RWPE2 (cell line): ENCODE results near the gene SHC4.
"Not testable (repeated sequence)": the region's sequence is repeated elsewhere in the genome, so short reads cannot be mapped to it uniquely, and the experiment has no call there.

Experiments used
- ATAC-seq: fragments of 200-7000 bp; cut with Tn5 transposase; 3 replicates; pipeline ENCODE4 v1.9.1; 2021; ENCODE audit warnings: low read depth
- DNase-seq: peaks from one replicate; pipeline ENCODE4 v3.0.0-alpha.2; 2020; ENCODE audit warnings: low spot score
- H3K27ac ChIP-seq: fragments of 450-650 bp; 2 replicates; pipeline ENCODE4 v1.5.1; 2017; ENCODE audit warnings: mild to moderate bottlenecking; ENCODE audit not compliant: poor library complexity, severe bottlenecking
- H3K27me3 ChIP-seq: fragments of 250-450 bp; sonication (Bioruptor Pico); 2 replicates; pipeline ENCODE4 v1.5.1; 2021; ENCODE audit warnings: mild to moderate bottlenecking, moderate library complexity; ENCODE audit not compliant: insufficient read depth, poor library complexity, severe bottlenecking
- H3K36me3 ChIP-seq: fragments of 250-450 bp; sonication (Bioruptor Pico); 2 replicates; pipeline ENCODE4 v1.5.1; 2020; ENCODE audit warnings: low read depth, mild to moderate bottlenecking, moderate library complexity
- H3K4me1 ChIP-seq: fragments of 250-450 bp; sonication (Bioruptor Pico); 2 replicates; pipeline ENCODE4 v1.5.1; 2021; ENCODE audit warnings: mild to moderate bottlenecking, moderate library complexity; ENCODE audit not compliant: insufficient read depth, poor library complexity, severe bottlenecking
- H3K4me3 ChIP-seq: fragments of 250-450 bp; sonication (Bioruptor Pico); 2 replicates; pipeline ENCODE4 v1.5.1; 2021; ENCODE audit warnings: mild to moderate bottlenecking, moderate library complexity; ENCODE audit not compliant: severe bottlenecking
- H3K9me3 ChIP-seq: fragments of 250-450 bp; sonication (Bioruptor Pico); 2 replicates; pipeline ENCODE4 v1.5.1; 2021; ENCODE audit warnings: mild to moderate bottlenecking, moderate library complexity; ENCODE audit not compliant: severe bottlenecking
- CTCF ChIP-seq: fragments of 450-650 bp; IDR thresholded peaks from one replicate; pipeline ENCODE4 v1.5.1; 2017; ENCODE audit warnings: mild to moderate bottlenecking, moderate library complexity; ENCODE audit not compliant: poor library complexity, severe bottlenecking

Gene SHC4

GRCh38 chr15:48796521-48796920 is 167.2 kb downstream of the SHC4 start:
- Histone ChIP-seq H3K9me3 (no peaks in the 10 kb centered on the region), H3K27ac (no peak overlapping the region), H3K4me1 (peaks cover 10% of the 10 kb centered on the region), H3K4me3 (no peak overlapping the region), H3K36me3 (peaks cover 59% of the 10 kb centered on the region), H3K27me3 (no peaks in the 10 kb centered on the region)
- no peak for DNase-seq
- no peak for TF ChIP-seq CTCF
- ATAC-seq, result no peak

- no peak overlapping the region for H3K4me3 ChIP-seq
- DNase-seq, result no peak
- peaks cover 65% of the 10 kb centered on the region for H3K36me3 ChIP-seq
- H3K27me3 ChIP-seq, result no peaks in the 10 kb centered on the region
- H3K9me3 ChIP-seq, result no peaks in the 10 kb centered on the region
- no peak for ATAC-seq
- peaks cover 10% of the 10 kb centered on the region for H3K4me1 ChIP-seq
- no peak for TF ChIP-seq CTCF
- H3K27ac ChIP-seq, result no peak overlapping the region
These were observed 167.8 kb downstream of the SHC4 start for GRCh38 chr15:48795901-48796300.

GRCh38 chr15:48794697-48795134 is 169.0 kb downstream of the SHC4 start:
- peaks cover 77% of the 10 kb centered on the region for H3K36me3 ChIP-seq
- no peak for TF ChIP-seq CTCF
- no peak overlapping the region for H3K27ac ChIP-seq
- no peaks in the 10 kb centered on the region for H3K9me3 ChIP-seq
- no peak overlapping the region for H3K4me3 ChIP-seq
- no peaks in the 10 kb centered on the region for H3K27me3 ChIP-seq
- H3K4me1 ChIP-seq, result peaks cover 10% of the 10 kb centered on the region
- DNase-seq (no peak), ATAC-seq (peak; percentile 50; the same call in 2 of the 3 replicates)

- ATAC-seq, result no peak
- Histone ChIP-seq H3K9me3 (no peaks in the 10 kb centered on the region), H3K36me3 (peaks cover 95% of the 10 kb centered on the region), H3K27me3 (no peaks in the 10 kb centered on the region), H3K4me3 (no peak overlapping the region), H3K27ac (no peak overlapping the region), H3K4me1 (peaks cover 10% of the 10 kb centered on the region)
- no peak for TF ChIP-seq CTCF
- DNase-seq, result no peak
These were observed 171.3 kb downstream of the SHC4 start for GRCh38 chr15:48792408-48792807.

- DNase-seq, H3K27me3 ChIP-seq, ATAC-seq, H3K27ac ChIP-seq, H3K4me3 ChIP-seq, H3K9me3 ChIP-seq: not testable (repeated sequence)
- Histone ChIP-seq H3K4me1 (peaks cover 10% of the 10 kb centered on the region), H3K36me3 (peaks cover 87% of the 10 kb centered on the region)
These were observed 173.1 kb downstream of the SHC4 start for GRCh38 chr15:48790466-48791115.
